H9 (cell line): ENCODE measurements around the gene B4GAT1. TPM values are rescaled to one million over a fixed set of nuclear protein-coding genes. Genes with fewer than 3 reads are reported as not detected.
A peak's percentile ranks its signal among the peaks of the same experiment; 100 is the strongest.

Experiments
- DNase-seq: peaks from one replicate; pipeline ENCODE4 v3.0.0-alpha.2; 2017
- H2AFZ ChIP-seq: one replicate; pipeline ENCODE4 v1.6.1; 2013; ENCODE audit warnings: mild to moderate bottlenecking, low read length, control low read depth, moderate library complexity
- H2AK5ac ChIP-seq: 2 replicates; pipeline ENCODE4 v1.6.1; 2013; ENCODE audit warnings: low read length, control low read depth, mixed read lengths; ENCODE audit not compliant: insufficient read length
- H2BK120ac ChIP-seq: one replicate; pipeline ENCODE4 v1.6.1; 2013; ENCODE audit warnings: low read depth, mild to moderate bottlenecking, low read length, control low read depth, inconsistent platforms; ENCODE audit not compliant: poor library complexity, severe bottlenecking
- H2BK12ac ChIP-seq: 2 replicates; pipeline ENCODE4 v1.6.1; 2013; ENCODE audit warnings: low read length, control low read depth, mixed read lengths, low read depth; ENCODE audit not compliant: insufficient read length
- H2BK15ac ChIP-seq: 2 replicates; pipeline ENCODE4 v1.6.1; 2013; ENCODE audit warnings: low read depth, low read length, control low read depth
- H2BK20ac ChIP-seq: one replicate; pipeline ENCODE4 v1.6.1; 2013; ENCODE audit warnings: low read depth, mild to moderate bottlenecking, low read length, control low read depth, inconsistent platforms; ENCODE audit not compliant: poor library complexity, severe bottlenecking
- H2BK5ac ChIP-seq: 2 replicates; pipeline ENCODE4 v1.6.1; 2013; ENCODE audit warnings: low read length, control low read depth, mixed read lengths; ENCODE audit not compliant: insufficient read length
- H3K14ac ChIP-seq: 2 replicates; pipeline ENCODE4 v1.6.1; 2013; ENCODE audit warnings: low read length, control low read depth; ENCODE audit not compliant: insufficient read depth
- H3K18ac ChIP-seq: 2 replicates; pipeline ENCODE4 v1.6.1; 2013; ENCODE audit warnings: low read depth, mild to moderate bottlenecking, mixed read lengths, low read length, control low read depth; ENCODE audit not compliant: insufficient read length
- H3K23ac ChIP-seq: 2 replicates; pipeline ENCODE4 v1.6.1; 2013; ENCODE audit warnings: low read length, control low read depth, mixed read lengths, low read depth; ENCODE audit not compliant: insufficient read length
- H3K23me2 ChIP-seq: 2 replicates; pipeline ENCODE4 v1.6.1; 2013; ENCODE audit warnings: low read depth, mild to moderate bottlenecking, mixed read lengths, low read length, control low read depth; ENCODE audit not compliant: insufficient read length, poor library complexity, severe bottlenecking
- H3K27ac ChIP-seq: 2 replicates; pipeline ENCODE4 v1.5.1; 2013; ENCODE audit warnings: low read length, control low read depth, mixed read lengths, low read depth; ENCODE audit not compliant: insufficient read length
- H3K27me3 ChIP-seq: 2 replicates; pipeline ENCODE4 v1.6.1; 2013; ENCODE audit warnings: low read length, control low read depth, inconsistent platforms; ENCODE audit not compliant: insufficient read depth
- H3K4ac ChIP-seq: 2 replicates; pipeline ENCODE4 v1.6.1; 2013; ENCODE audit warnings: low read depth, mild to moderate bottlenecking, control low read depth, inconsistent platforms, low read length, moderate library complexity
- H3K4me1 ChIP-seq: 2 replicates; pipeline ENCODE4 v1.6.1; 2013; ENCODE audit warnings: low read length, control low read depth, inconsistent platforms; ENCODE audit not compliant: insufficient read depth
- H3K4me2 ChIP-seq: 2 replicates; pipeline ENCODE4 v1.6.1; 2013; ENCODE audit warnings: low read length, control low read depth, mixed read lengths; ENCODE audit not compliant: insufficient read length, insufficient read depth
- H3K56ac ChIP-seq: 2 replicates; pipeline ENCODE4 v1.6.1; 2013; ENCODE audit warnings: low read depth, mild to moderate bottlenecking, mixed read lengths, low read length, control low read depth; ENCODE audit not compliant: insufficient read length
- H3K79me1 ChIP-seq: 2 replicates; pipeline ENCODE4 v1.6.1; 2013; ENCODE audit warnings: low read depth, mild to moderate bottlenecking, moderate library complexity, low read length, control low read depth, inconsistent platforms; ENCODE audit not compliant: insufficient read depth, poor library complexity, severe bottlenecking
- H3K79me2 ChIP-seq: 2 replicates; pipeline ENCODE4 v1.6.1; 2013; ENCODE audit warnings: low read length, control low read depth, inconsistent platforms; ENCODE audit not compliant: insufficient read depth
- H3K9ac ChIP-seq: 2 replicates; pipeline ENCODE4 v1.6.1; 2013; ENCODE audit warnings: low read length, control low read depth, mixed read lengths; ENCODE audit not compliant: insufficient read length; ENCODE audit errors: extremely low read depth
- H3K9me3 ChIP-seq: one replicate; pipeline ENCODE4 v1.6.1; 2013; ENCODE audit warnings: low read depth, low read length, inconsistent platforms; ENCODE audit not compliant: control insufficient read depth
- H3T11ph ChIP-seq: one replicate; pipeline ENCODE4 v1.6.1; 2013; ENCODE audit warnings: mild to moderate bottlenecking, low read length, control low read depth, inconsistent platforms
- H4K20me1 ChIP-seq: one replicate; pipeline ENCODE4 v1.6.1; 2013; ENCODE audit not compliant: control insufficient read depth, insufficient read length, insufficient read depth
- H4K5ac ChIP-seq: 2 replicates; pipeline ENCODE4 v1.6.1; 2013; ENCODE audit warnings: low read depth, mild to moderate bottlenecking, mixed read lengths, low read length, control low read depth; ENCODE audit not compliant: insufficient read length
- H4K8ac ChIP-seq: replicated peaks from 2 replicates; pipeline ENCODE4 v1.6.1; 2013; ENCODE audit warnings: low read length, control low read depth, mixed read lengths, low read depth; ENCODE audit not compliant: insufficient read length
- H4K91ac ChIP-seq: 2 replicates; pipeline ENCODE4 v1.6.1; 2013; ENCODE audit warnings: low read depth, mild to moderate bottlenecking, moderate library complexity, mixed read lengths, low read length, control low read depth; ENCODE audit not compliant: insufficient read length
- H3K27ac Mint-ChIP-seq, 3 experiments: 2 replicates in 2 of 3; 3 replicates in 1 of 3; pipeline ENCODE4 v1.8.0; 2020 to 2021; ENCODE audit warnings: mixed read lengths in 3 of 3, mild to moderate bottlenecking in 1 of 3, moderate library complexity in 1 of 3
- H3K27me3 Mint-ChIP-seq: 2 replicates; pipeline ENCODE4 v1.8.0; 2021; ENCODE audit warnings: low read depth, mild to moderate bottlenecking, moderate library complexity, mixed read lengths
- H3K36me3 Mint-ChIP-seq, 3 experiments: 2 replicates in 2 of 3; 3 replicates in 1 of 3; pipeline ENCODE4 v1.8.0; 2020 to 2021; ENCODE audit warnings: low read depth in 3 of 3, mixed read lengths in 3 of 3; ENCODE audit not compliant: insufficient read depth in 1 of 3
- H3K4me1 Mint-ChIP-seq, 2 experiments: 2 replicates each; pipeline ENCODE4 v1.8.0; 2020; ENCODE audit warnings: mixed read lengths in 2 of 2
- H3K4me3 Mint-ChIP-seq, 2 experiments: 2 replicates in 1 of 2; 3 replicates in 1 of 2; pipeline ENCODE4 v1.8.0; 2020 to 2021; ENCODE audit warnings: mild to moderate bottlenecking in 2 of 2, mixed read lengths in 2 of 2, moderate library complexity in 1 of 2
- H3K9me3 Mint-ChIP-seq, 2 experiments: 2 replicates in 1 of 2; 3 replicates in 1 of 2; pipeline ENCODE4 v1.8.0; 2020; ENCODE audit warnings: mild to moderate bottlenecking in 2 of 2, mixed read lengths in 2 of 2, moderate library complexity in 1 of 2
- CTCF ChIP-seq: fragments of 200-600 bp; sonication (generic); conservative IDR thresholded peaks from 3 replicates; pipeline ENCODE4 v1.8.0; 2021; ENCODE audit warnings: antibody characterized with exemption, mild to moderate bottlenecking
- WGBS: extraction: QIAGEN DNeasy Blood & Tissue Kit; methylation state at CpG from one replicate; pipeline ENCODE4 v1.1.7; 2013; ENCODE audit warnings: missing lambda C conversion rate, low lambda C conversion rate, mixed read lengths; ENCODE audit not compliant: insufficient read length; ENCODE audit errors: extremely low coverage; 5-methylcytosine and 5-hydroxymethylcytosine counted together
- total RNA-seq: library from RNA; stranded (reverse); gene quantifications from 2 replicates; pipeline ENCODE4 v1.2.1, GENCODE V29; 2021

B4GAT1 gene
- total RNA-seq, 1 experiment from 2014 or later = 24.3 TPM

DNA sequence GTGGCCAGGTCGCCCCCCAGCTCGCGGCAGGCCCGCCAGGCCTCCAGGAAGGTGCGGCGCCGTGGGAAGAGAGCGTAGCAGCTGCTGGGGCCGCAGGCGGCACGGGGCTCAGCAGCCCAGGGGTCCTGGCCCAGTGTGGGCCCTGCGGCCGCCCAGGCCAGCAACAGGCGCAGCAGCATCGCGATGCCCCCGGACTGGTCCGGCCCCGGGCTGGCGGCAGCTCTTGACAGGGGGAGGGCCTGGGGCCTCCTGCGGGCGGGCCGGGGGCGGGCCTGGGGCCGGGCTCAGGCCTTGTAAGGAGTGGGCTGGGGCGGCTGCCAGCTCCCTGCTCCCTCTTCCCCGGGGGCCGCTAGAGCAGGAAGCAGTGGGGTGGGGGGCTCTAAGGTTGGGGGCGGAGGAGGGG, 30.6 kb downstream of the B4GAT1 start, which contains the start of gene CD248:
Gene CD248, minus strand, starts transcription at position 196 of the 403 bp plus-strand sequence. Its CDS starts 17 bp downstream, at position 179.
- peaks cover 2% of the 10 kb centered on the region; the same call in 1 of the 2 replicates for H3K4me1 ChIP-seq
- H2BK15ac ChIP-seq = no peak within 1 kb of the TSS
- H3T11ph ChIP-seq = no peak within 1 kb of the TSS
- Mint-ChIP-seq H3K4me3 (peak within 1 kb of the TSS; percentile 42 to 69; a peak in 4 of 5 replicates), H3K4me1 (peaks cover 23 to 28% of the 10 kb centered on the region in 2 experiments), H3K9me3 (peaks cover 14 to 20% of the 10 kb centered on the region in 2 experiments), H3K36me3 (peaks cover 8 to 18% (median 16%) of the 10 kb centered on the region in 3 experiments), H3K27ac (peak within 1 kb of the TSS; percentile 47 to 83 (median 82); a peak in 4 of 7 replicates), H3K27me3 (peaks cover 29% of the 10 kb centered on the region)
- TF ChIP-seq CTCF = no peak
- no peak within 1 kb of the TSS for H3K23ac ChIP-seq
- no peaks in the 10 kb centered on the region for H3K79me2 ChIP-seq
- 0 out of 2 replicates have a peak within 1 kb of the TSS, but pooled peaks have one; percentile 4 for H3K14ac ChIP-seq
- H3K18ac ChIP-seq = peak within 1 kb of the TSS; percentile 69
- H4K5ac ChIP-seq = no peak within 1 kb of the TSS
- H3K9me3 ChIP-seq = no peaks in the 10 kb centered on the region
- peak; percentile 75 for DNase-seq
- no CpG with 5 or more reads among the region's 29 CpGs for WGBS
- H2BK5ac ChIP-seq = no peak within 1 kb of the TSS
- no peaks in the 10 kb centered on the region for H3K27me3 ChIP-seq
- H2AK5ac ChIP-seq = no peak within 1 kb of the TSS
- no peak within 1 kb of the TSS for H3K4ac ChIP-seq
- H3K79me1 ChIP-seq = no peaks in the 10 kb centered on the region
- no peak within 1 kb of the TSS for H2BK120ac ChIP-seq
- H2BK12ac ChIP-seq = no peak within 1 kb of the TSS
- no peak within 1 kb of the TSS for H3K9ac ChIP-seq
- no peaks in the 10 kb centered on the region for H4K20me1 ChIP-seq
- peak within 1 kb of the TSS; percentile 7 for H3K4me2 ChIP-seq
- H4K8ac ChIP-seq = no peak within 1 kb of the TSS
- no peak within 1 kb of the TSS for H2AFZ ChIP-seq
- no peak within 1 kb of the TSS for H3K27ac ChIP-seq
- H3K56ac ChIP-seq = no peak within 1 kb of the TSS
- H2BK20ac ChIP-seq = no peak within 1 kb of the TSS
- peaks cover 9% of the 10 kb centered on the region for H3K23me2 ChIP-seq
- H4K91ac ChIP-seq = peak within 1 kb of the TSS; percentile 48
